Ovary (tissue), 9 donors: ENCODE data around the gene RBM5. TPM values are rescaled to one million over a fixed set of nuclear protein-coding genes. Genes with fewer than 3 reads are reported as not detected.

Experiments
- DNase-seq, 5 donors: peaks; one replicate each; pipeline ENCODE4 v3.0.0-alpha.2; 2019 to 2020
- H3K27ac ChIP-seq, 2 donors: fragments of 200-600 bp; one replicate each; pipeline versions ENCODE4 v1.5.1 to v1.8.0; 2019 to 2022
- H3K27me3 ChIP-seq: fragments of 200-600 bp; one replicate; pipeline ENCODE4 v1.8.0; 2022
- H3K36me3 ChIP-seq: fragments of 200-600 bp; sonication (generic); one replicate; pipeline ENCODE4 v1.5.1; 2019
- H3K4me1 ChIP-seq: one replicate; pipeline ENCODE4 v1.8.1; 2013; ENCODE audit warnings: mild to moderate bottlenecking, moderate library complexity; ENCODE audit not compliant: insufficient read depth
- H3K4me3 ChIP-seq: fragments of 200-600 bp; sonication (generic); one replicate; pipeline ENCODE4 v1.5.1; 2017
- H3K9me3 ChIP-seq, 2 donors: fragments of 200-600 bp in 1 of 2; sonication (generic) in 1 of 2; one replicate each; pipeline versions ENCODE4 v1.5.1 to v1.8.1; 2013 to 2019; ENCODE audit warnings: mild to moderate bottlenecking in 1 of 2, moderate library complexity in 1 of 2
- EP300 ChIP-seq: sonication (generic); formaldehyde crosslinking; IDR thresholded peaks from one replicate; pipeline ENCODE4 v1.6.1; 2017; ENCODE audit warnings: antibody characterized with exemption
- POLR2A ChIP-seq: fragments of 450-650 bp; IDR thresholded peaks from one replicate; pipeline ENCODE4 v1.6.1; 2017; ENCODE audit warnings: antibody characterized with exemption, mild to moderate bottlenecking, moderate library complexity
- WGBS, 3 donors: extraction: QIAGEN DNeasy Blood & Tissue Kit in 1 of 3; methylation state at CpG; one replicate each; pipeline versions ENCODE4 v1.1.5 to v1.1.7; 2013 to 2017; 5-methylcytosine and 5-hydroxymethylcytosine counted together
- intact Hi-C, 4 donors: fragments of 100-400 bp; cut with DNase I; formaldehyde crosslinking; loops; one replicate each; pipeline versions ENCODE4 v1.11.0 to v1.15.1; 2022 to 2023
- polyA plus RNA-seq, 2 donors: library from polyadenylated mRNA; stranded (reverse); fragments of 200-250 nt in 1 of 2; fragments of 350-450 nt in 1 of 2; fragmentation: Illumina TruSeq in 1 of 2; extraction: RNeasy Lipid Tissue Mini Kit (QIAGEN cat#74804) in 1 of 2; gene quantifications; one replicate each; pipeline ENCODE4 v1.2.3, GENCODE V29; 2013 to 2014
- total RNA-seq, 7 donors: library from RNA; depleted of rRNA in 2 of 7; stranded (reverse); fragments of >200 nt in 2 of 7; fragmentation: NEBNext Ultra II Directional in 3 of 7; extraction: Animal tissue kit (Norgen Biotek cat#: 25700) in 3 of 7; gene quantifications; one replicate each; pipeline versions ENCODE4 v1.1.0 to v1.2.4, GENCODE V29; 2016 to 2023
- TF ChIP-seq, protein P1 (sequence below), 3 donors: fragments of 450-650 bp in 2 of 3; fragments of 200-600 bp in 1 of 3; IDR thresholded peaks; one replicate each; pipeline versions ENCODE4 v1.5.1 to v1.8.0; 2016 to 2022; ENCODE audit warnings: antibody characterized with exemption in 3 of 3, mild to moderate bottlenecking in 1 of 3
- donor health status: DM: no; HTN: no; CAD: no; lungs with moderate emphysema.
- donor health status: DM: no; HTN: no; CAD: no.
- donor health status: Bipolar disorder and iron deficiency.
- donor health status: DM: yes; HTN: yes; CAD: no.
- donor health status: DM: no; HTN: no; CAD: no.
- donor health status: DM: yes; HTN: yes; CAD: no.

Gene RBM5
- total and polyA plus RNA-seq, 9 donors: 123 to 207 (median 165) TPM

DNA sequence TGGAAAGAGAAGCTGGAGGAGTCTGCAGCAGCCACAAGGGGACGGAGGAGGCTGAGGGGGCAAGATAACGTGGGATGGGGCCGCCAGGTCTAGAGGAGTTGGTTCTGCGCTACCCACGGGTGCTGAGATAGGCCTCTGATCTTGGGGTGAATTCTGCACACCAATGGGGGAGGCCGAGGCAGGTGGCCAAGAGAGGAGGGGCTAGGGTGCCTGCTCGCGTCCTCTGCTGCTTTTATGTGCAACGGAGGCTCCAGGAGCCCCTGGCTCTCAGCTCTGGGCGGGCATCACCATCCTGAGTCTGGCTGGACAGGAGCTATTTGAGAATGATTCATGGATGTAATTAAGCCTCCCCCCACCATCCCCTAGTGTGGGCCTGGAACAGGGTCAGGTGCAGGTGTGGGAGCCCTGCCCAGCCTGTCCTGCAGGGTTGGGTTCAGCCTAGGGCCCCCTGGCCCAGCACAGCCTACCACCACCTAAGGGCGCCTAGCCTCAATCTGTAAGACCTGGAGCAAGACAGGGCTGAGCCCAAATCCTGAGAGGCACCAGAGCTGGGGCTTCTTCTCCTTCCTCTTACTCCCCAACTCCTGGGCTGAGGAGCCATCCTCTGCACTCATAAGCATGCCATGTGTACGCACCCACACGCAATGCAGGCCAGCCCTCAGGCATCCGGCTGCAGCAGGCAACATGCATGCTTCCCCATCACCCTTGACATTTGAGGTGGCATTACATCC is 34.1 kb downstream of the RBM5 start:
- DNase-seq: peak in 1 of 5 donors; percentile 42
- H3K4me3 ChIP-seq: no peak overlapping the region
- 65 to 72% (median 69%) methylated on average over 14 of the region's 14 CpGs for WGBS, 3 donors
- peaks cover 10% of the 10 kb centered on the region for H3K4me1 ChIP-seq
- intact Hi-C loops: loop anchor here in 3 of 4 donors (2.0 to 10.0 kb wide), 3 partner anchors 66 to 152 kb away; partner anchors contain the start of genes GNAT1 (in 1 of the 3) and LSMEM2 (in 1 of the 3)
- no peaks in the 10 kb centered on the region for H3K9me3 ChIP-seq
- no peak overlapping the region for H3K27ac ChIP-seq
- H3K36me3 ChIP-seq: no peaks in the 10 kb centered on the region
- TF ChIP-seq POLR2A: no peak
- TF ChIP-seq EP300: no peak
- TF ChIP-seq, protein P1, sequence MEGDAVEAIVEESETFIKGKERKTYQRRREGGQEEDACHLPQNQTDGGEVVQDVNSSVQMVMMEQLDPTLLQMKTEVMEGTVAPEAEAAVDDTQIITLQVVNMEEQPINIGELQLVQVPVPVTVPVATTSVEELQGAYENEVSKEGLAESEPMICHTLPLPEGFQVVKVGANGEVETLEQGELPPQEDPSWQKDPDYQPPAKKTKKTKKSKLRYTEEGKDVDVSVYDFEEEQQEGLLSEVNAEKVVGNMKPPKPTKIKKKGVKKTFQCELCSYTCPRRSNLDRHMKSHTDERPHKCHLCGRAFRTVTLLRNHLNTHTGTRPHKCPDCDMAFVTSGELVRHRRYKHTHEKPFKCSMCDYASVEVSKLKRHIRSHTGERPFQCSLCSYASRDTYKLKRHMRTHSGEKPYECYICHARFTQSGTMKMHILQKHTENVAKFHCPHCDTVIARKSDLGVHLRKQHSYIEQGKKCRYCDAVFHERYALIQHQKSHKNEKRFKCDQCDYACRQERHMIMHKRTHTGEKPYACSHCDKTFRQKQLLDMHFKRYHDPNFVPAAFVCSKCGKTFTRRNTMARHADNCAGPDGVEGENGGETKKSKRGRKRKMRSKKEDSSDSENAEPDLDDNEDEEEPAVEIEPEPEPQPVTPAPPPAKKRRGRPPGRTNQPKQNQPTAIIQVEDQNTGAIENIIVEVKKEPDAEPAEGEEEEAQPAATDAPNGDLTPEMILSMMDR (IDR thresholded peaks at IDR 0.05): no peak
- H3K27me3 ChIP-seq: no peaks in the 10 kb centered on the region

DNA sequence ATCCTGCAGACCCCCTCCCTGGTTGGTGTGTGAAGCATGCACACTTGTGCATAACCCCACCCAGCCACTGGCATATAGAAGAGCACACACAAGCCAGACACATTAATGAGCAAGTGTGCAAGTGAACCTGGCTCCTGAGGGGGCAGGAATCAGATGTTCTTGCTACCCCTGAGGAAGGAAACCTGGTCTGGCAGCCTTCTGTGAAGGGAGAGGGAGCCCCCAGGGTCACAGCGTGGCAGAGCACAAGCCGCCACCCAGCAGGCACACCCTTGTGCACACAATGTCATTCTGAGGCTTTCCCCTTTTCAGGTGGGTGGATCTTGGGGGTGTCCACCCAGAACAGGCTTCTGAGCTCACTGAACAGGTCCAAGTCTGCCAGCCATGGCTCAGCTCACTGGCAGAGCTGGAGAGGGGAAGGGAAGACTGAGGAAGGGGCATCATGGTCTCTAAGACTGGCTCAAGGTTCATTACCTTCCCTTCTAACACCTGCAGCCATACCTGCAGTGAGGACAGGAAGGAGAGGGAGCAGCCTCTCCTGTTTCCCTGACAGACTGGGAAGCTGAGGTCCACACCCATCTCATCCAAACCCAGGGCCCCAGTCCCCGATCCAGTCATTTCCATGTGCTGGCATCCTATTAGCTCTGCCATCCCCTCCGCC is 34.8 kb downstream of the RBM5 start:
- Histone ChIP-seq H3K4me1 (peaks cover 10% of the 10 kb centered on the region), H3K4me3 (no peak overlapping the region), H3K27me3 (no peaks in the 10 kb centered on the region), H3K27ac (no peak overlapping the region), H3K9me3 (no peaks in the 10 kb centered on the region), H3K36me3 (no peaks in the 10 kb centered on the region)
- TF ChIP-seq EP300: no peak
- no peak for TF ChIP-seq POLR2A
- TF ChIP-seq, protein P1 (IDR thresholded peaks at IDR 0.05): no peak
- no peak for DNase-seq
- intact Hi-C loops: loop anchor here in 3 of 4 donors (2.0 to 10.0 kb wide), 3 partner anchors 65 to 151 kb away; partner anchors contain the start of genes GNAT1 (in 1 of the 3) and LSMEM2 (in 1 of the 3)
- WGBS, 3 donors: 76 to 88% (median 83%) methylated on average over 4 of the region's 4 CpGs

DNA sequence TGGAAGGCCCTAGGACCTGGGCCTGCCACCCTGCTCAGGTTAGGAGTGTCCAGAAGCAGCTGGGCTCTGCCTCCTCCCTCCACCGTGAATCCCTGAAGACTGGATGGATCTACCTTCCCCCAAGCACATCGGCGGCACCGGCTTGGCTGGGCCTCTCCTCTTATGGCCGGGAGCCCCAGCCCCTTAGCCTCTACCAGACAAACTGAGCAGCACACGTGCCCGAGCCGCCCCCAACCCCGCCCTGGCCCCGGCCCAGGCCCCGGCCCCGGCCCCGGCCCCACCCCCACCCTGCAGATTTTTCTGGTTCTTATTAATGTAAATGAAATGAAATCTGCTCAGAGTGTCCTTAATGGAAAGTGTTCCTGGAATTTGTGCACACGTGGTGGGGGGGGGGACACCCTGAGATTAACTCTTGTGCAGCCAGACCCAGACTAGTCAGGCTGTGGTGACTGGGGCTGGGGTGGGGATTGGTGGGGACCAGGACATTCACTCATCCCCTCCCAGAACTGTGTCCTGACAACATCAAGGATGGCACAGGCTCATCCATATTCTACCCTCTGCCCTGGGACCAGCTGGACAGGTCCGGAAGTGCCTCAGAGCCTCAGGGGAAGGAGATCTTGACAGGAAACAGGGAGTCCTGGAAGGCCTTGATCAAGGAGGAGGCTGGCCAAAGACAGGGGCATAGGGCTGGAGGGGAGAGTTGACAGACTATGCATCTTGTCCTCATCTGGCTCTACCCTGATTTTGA is 35.5 kb downstream of the RBM5 start:
- no peaks in the 10 kb centered on the region for H3K9me3 ChIP-seq
- peak in 1 of 5 donors; percentile 32 for DNase-seq
- intact Hi-C loops: loop anchor here in 1 of 4 donors (10.0 kb wide), 1 partner anchor 151 kb away; the partner anchor contains the start of gene LSMEM2

More for the DNA sequence above, 35.5 kb downstream of the RBM5 start:
- H3K4me3 ChIP-seq: no peak overlapping the region
- H3K4me1 ChIP-seq: peaks cover 10% of the 10 kb centered on the region
- H3K27ac ChIP-seq: no peak overlapping the region
- no peaks in the 10 kb centered on the region for H3K27me3 ChIP-seq
- H3K36me3 ChIP-seq: no peaks in the 10 kb centered on the region
- 6 to 18% (median 9%) methylated on average over 15 of the region's 15 CpGs for WGBS, 3 donors
- TF ChIP-seq, protein P1 (IDR thresholded peaks at IDR 0.05): no peak
- TF ChIP-seq POLR2A: no peak
- no peak for TF ChIP-seq EP300
